Stimulated activated CD4-positive, alpha-beta T cell treated with anti-CD3 and anti-CD28 coated beads, Interleukin-15, amount 100 ng/mL, for 1 hour (primary cell): ENCODE measurements around the gene HTR2C.
"Not testable (repeated sequence)": the region's sequence is repeated elsewhere in the genome, so short reads cannot be mapped to it uniquely, and the experiment has no call there.

Experiments
- DNase-seq, 2 donors: peaks; one replicate each; pipeline ENCODE4 v3.0.0-alpha.2; 2020; ENCODE audit warnings: low read depth in 1 of 2, low spot score in 1 of 2

Gene HTR2C

GRCh38 chrX:114583646-114584374 is at the start of gene HTR2C:
TSS of gene HTR2C (plus strand) at chrX:114584086. CDS start at chrX:114726937, 142,851 bp downstream.
- no peak for DNase-seq

- DNase-seq, result no peak
Measured at GRCh38 chrX:114580336-114580735, 3.5 kb upstream of the HTR2C start.

- no peak for DNase-seq
Measured at GRCh38 chrX:114581528-114582263, 2.2 kb upstream of the HTR2C start.

GRCh38 chrX:114582264-114582632 is 1.6 kb upstream of the HTR2C start:
- no peak for DNase-seq

GRCh38 chrX:114582698-114583395 is 1.0 kb upstream of the HTR2C start:
- DNase-seq, result no peak

GRCh38 chrX:114584375-114584943 is 573 bp downstream of the HTR2C start:
- DNase-seq, result no peak

GRCh38 chrX:114584983-114585842 is 1.3 kb downstream of the HTR2C start:
- no peak for DNase-seq

GRCh38 chrX:114591121-114591520 is 7.2 kb downstream of the HTR2C start:
- no peak for DNase-seq

GRCh38 chrX:114599305-114599704 is 15.4 kb downstream of the HTR2C start:
- DNase-seq, result no peak

GRCh38 chrX:114599911-114600310 is 16.0 kb downstream of the HTR2C start:
- no peak for DNase-seq

- DNase-seq, result not testable (repeated sequence)
Measured at GRCh38 chrX:114606619-114607018, 22.7 kb downstream of the HTR2C start.

- no peak for DNase-seq
Measured at GRCh38 chrX:114611018-114611619, 27.2 kb downstream of the HTR2C start.

GRCh38 chrX:114615765-114616164 is 31.9 kb downstream of the HTR2C start:
- DNase-seq, result no peak

- DNase-seq, result no peak
Measured at GRCh38 chrX:114619874-114620273, 36.0 kb downstream of the HTR2C start.

GRCh38 chrX:114626323-114626722 is 42.4 kb downstream of the HTR2C start:
- DNase-seq, result no peak

GRCh38 chrX:114635986-114636385 is 52.1 kb downstream of the HTR2C start:
- DNase-seq, result no peak

GRCh38 chrX:114650351-114650750 is 66.5 kb downstream of the HTR2C start:
- no peak for DNase-seq

GRCh38 chrX:114675365-114675764 is 91.5 kb downstream of the HTR2C start:
- DNase-seq, result no peak

- DNase-seq, result not testable (repeated sequence)
Measured at GRCh38 chrX:114700533-114700932, 116.6 kb downstream of the HTR2C start.

GRCh38 chrX:114709406-114709805 is 125.5 kb downstream of the HTR2C start:
- no peak for DNase-seq
